Endothelial cell of umbilical vein (primary cell): ENCODE measurements around the gene CCR7. TPM values are rescaled to one million over a fixed set of nuclear protein-coding genes. Genes with fewer than 3 reads are reported as not detected.

Experiments used
- BruUV-seq: library from RNA; stranded (reverse); fragments of 400-500 nt; replicated peaks from 2 replicates; lab custom pipeline; 2021; lab: Mats Ljungman, UMichigan
- CTCF ChIA-PET: fragments of 300-600, 350-600 bp; sonication (Branson Sonifier 250); formaldehyde crosslinking; loops from one replicate; lab custom pipeline; 2021; ENCODE audit warnings: antibody characterized with exemption, inconsistent platforms; lab: Charles Lee
- POLR2A ChIA-PET: fragments of 300-600, 350-600 bp; sonication (Branson Sonifier 250); formaldehyde crosslinking; loops from one replicate; lab custom pipeline; 2021; ENCODE audit warnings: antibody characterized with exemption, inconsistent platforms; lab: Charles Lee
- DNase-seq: peaks from one replicate; pipeline ENCODE4 v3.0.0-alpha.2; 2011; ENCODE audit warnings: low read depth, low spot score
- FAIRE-seq: peaks from 2 replicates; lab custom pipeline; 2011; peaks lifted over from hg19 to GRCh38; lab: Jason Lieb, UNC
- H2AFZ ChIP-seq: 2 replicates; pipeline ENCODE4 v1.6.0; 2012; ENCODE audit warnings: low read depth, low read length, control low read depth, inconsistent platforms
- H3K27ac ChIP-seq: 2 replicates; pipeline ENCODE4 v1.5.1; 2011; ENCODE audit warnings: low read depth, mild to moderate bottlenecking, control low read depth, low read length, moderate library complexity; ENCODE audit not compliant: insufficient read depth
- H3K27me3 ChIP-seq, 2 experiments: 2 replicates each; pipeline versions ENCODE4 v1.6.0 to v1.6.1; 2011; ENCODE audit warnings: low read length in 2 of 2, mixed read lengths in 1 of 2; ENCODE audit not compliant: control insufficient read depth in 2 of 2, insufficient read depth in 2 of 2
- H3K36me3 ChIP-seq, 2 experiments: 2 replicates in 1 of 2; 3 replicates in 1 of 2; pipeline ENCODE4 v1.5.1; 2011; ENCODE audit warnings: low read length in 2 of 2, mild to moderate bottlenecking in 1 of 2, moderate library complexity in 1 of 2; ENCODE audit not compliant: control insufficient read depth in 2 of 2, insufficient read depth in 2 of 2; ENCODE audit errors: extremely low read depth in 1 of 2
- H3K4me1 ChIP-seq: 3 replicates; pipeline ENCODE4 v1.5.1; 2011; ENCODE audit warnings: mild to moderate bottlenecking, low read length; ENCODE audit not compliant: control insufficient read depth, insufficient read depth; ENCODE audit errors: extremely low read depth
- H3K4me2 ChIP-seq: 2 replicates; pipeline ENCODE4 v1.6.1; 2011; ENCODE audit warnings: low read length, control low read depth, mixed read lengths; ENCODE audit not compliant: insufficient read depth
- H3K4me3 ChIP-seq, 3 experiments: fragments of 200-600 bp in 1 of 3; sonication (generic), shearing (Covaris generic) in 1 of 3; replicated peaks in 1 of 3; 2 replicates each; pipeline ENCODE4 v1.5.1; 2011 to 2016; ENCODE audit warnings: control low read depth in 3 of 3, low read length in 3 of 3, mild to moderate bottlenecking in 2 of 3, inconsistent platforms in 1 of 3, low read depth in 1 of 3, moderate library complexity in 1 of 3; ENCODE audit not compliant: insufficient read depth in 1 of 3
- H3K79me2 ChIP-seq: 2 replicates; pipeline ENCODE4 v1.6.0; 2012; ENCODE audit warnings: low read length, inconsistent platforms; ENCODE audit not compliant: control insufficient read depth, insufficient read depth
- H3K9ac ChIP-seq: replicated peaks from 2 replicates; pipeline ENCODE3; 2011; ENCODE audit warnings: low read length, control low read depth; ENCODE audit not compliant: insufficient read depth; ENCODE audit errors: extremely low read depth
- H3K9me1 ChIP-seq: replicated peaks from 3 replicates; pipeline ENCODE4 v1.6.0; 2011; ENCODE audit warnings: mild to moderate bottlenecking, low read length; ENCODE audit not compliant: control insufficient read depth, insufficient read depth; ENCODE audit errors: extremely low read depth
- H3K9me3 ChIP-seq: replicated peaks from 2 replicates; pipeline ENCODE4 v1.5.1; 2012; ENCODE audit warnings: low read length, inconsistent platforms; ENCODE audit not compliant: control insufficient read depth, insufficient read depth
- H4K20me1 ChIP-seq: replicated peaks from 2 replicates; pipeline ENCODE3; 2011; ENCODE audit warnings: mild to moderate bottlenecking, low read length; ENCODE audit not compliant: control insufficient read depth, insufficient read depth; ENCODE audit errors: extremely low read depth
- CTCF ChIP-seq, 2 donors: IDR thresholded peaks; 1 replicate in 1 of 2; 2 replicates in 1 of 2; pipeline ENCODE4 v1.5.1; 2011; ENCODE audit warnings: low read length in 2 of 2, mild to moderate bottlenecking in 2 of 2, moderate library complexity in 2 of 2, control low read depth in 1 of 2, inconsistent platforms in 1 of 2, low read depth in 1 of 2; ENCODE audit not compliant: insufficient read depth in 1 of 2; ENCODE audit errors: extremely low read depth in 1 of 2
- EZH2 ChIP-seq: IDR thresholded peaks from 2 replicates; pipeline ENCODE4 v1.6.1; 2012; ENCODE audit warnings: borderline replicate concordance, low read depth, mild to moderate bottlenecking, moderate library complexity, low read length, inconsistent platforms; ENCODE audit not compliant: severe bottlenecking
- FOS ChIP-seq: IDR thresholded peaks from 2 replicates; pipeline ENCODE4 v1.6.1; 2011; ENCODE audit warnings: mild to moderate bottlenecking, low read length, moderate library complexity, borderline replicate concordance; ENCODE audit not compliant: insufficient read depth
- GATA2 ChIP-seq: IDR thresholded peaks from 2 replicates; pipeline ENCODE4 v1.7.0; 2011; ENCODE audit warnings: low read depth, mild to moderate bottlenecking, moderate library complexity, mixed read lengths, low read length; ENCODE audit not compliant: insufficient read length, insufficient read depth
- JUN ChIP-seq: IDR thresholded peaks from 2 replicates; pipeline ENCODE4 v1.6.1; 2011; ENCODE audit warnings: borderline replicate concordance, low read depth; ENCODE audit not compliant: insufficient read length, insufficient read depth
- MYC ChIP-seq: IDR thresholded peaks from one replicate; pipeline ENCODE4 v1.6.1; 2011; ENCODE audit warnings: mild to moderate bottlenecking, low read depth, low read length
- POLR2A ChIP-seq: IDR thresholded peaks from 2 replicates; pipeline ENCODE4 v1.6.1; 2012; ENCODE audit warnings: low read depth, mild to moderate bottlenecking, control low read depth, low read length
- POLR2AphosphoS5 ChIP-seq: IDR thresholded peaks from 2 replicates; pipeline ENCODE4 v1.6.1; 2012; ENCODE audit warnings: low read depth, mild to moderate bottlenecking, control low read depth, low read length, moderate library complexity; ENCODE audit not compliant: insufficient read depth
- dilution Hi-C: fragments of 300-500 bp; cut with MboI; formaldehyde crosslinking; loops from one replicate; pipeline ENCODE4 v1.15.0; 2019; ENCODE audit warnings: low sequenced_read_pairs; ENCODE audit not compliant: extremely low pct_ligation_motif_present
- intact Hi-C: fragments of 100-400 bp; cut with micrococcal nuclease; formaldehyde crosslinking; loops from one replicate; pipeline ENCODE4 v1.10.0; 2022
- polyA plus RNA-seq, 4 experiments: library from polyadenylated mRNA; depleted of rRNA in 3 of 4; stranded (reverse) in 3 of 4; unstranded in 1 of 4; fragments of >200 nt; gene quantifications; 2 replicates each; pipeline versions ENCODE4 v1.2.1 to v1.2.3, GENCODE V29; 2011 to 2012; ENCODE audit warnings: missing spikeins in 1 of 4
- total RNA-seq: library from RNA; stranded (reverse); gene quantifications from 2 replicates; pipeline ENCODE4 v1.2.3, GENCODE V29; 2021

Gene CCR7
- total and polyA plus RNA-seq, 2 donors (not counting 3 experiments of a cell fraction or from before 2014, with no cell fraction given) = 0.18 TPM; not detected in 1

GRCh38 chr17:40509626-40510327, 55.5 kb downstream of the CCR7 start:
- CTCF ChIA-PET = interaction anchor here (1.3 to 4.0 kb wide), 2 partner anchors 11 to 24 kb away, joined by 3 to 21 read pairs; no protein-coding TSS in a partner anchor
- H3K36me3 ChIP-seq = no peaks in the 10 kb centered on the region
- no peaks in the 10 kb centered on the region for H3K9me1 ChIP-seq
- no peak overlapping the region for H3K27ac ChIP-seq
- POLR2A ChIA-PET = no interaction called here
- H3K4me3 ChIP-seq = no peak overlapping the region
- no peak overlapping the region for H3K9ac ChIP-seq
- H2AFZ ChIP-seq = no peak overlapping the region
- intact Hi-C loops (no loop called here), dilution Hi-C loops (no loop called here)
- H3K9me3 ChIP-seq = no peaks in the 10 kb centered on the region
- H3K79me2 ChIP-seq = no peaks in the 10 kb centered on the region
- no peak overlapping the region for H3K4me2 ChIP-seq
- no peaks in the 10 kb centered on the region for H3K4me1 ChIP-seq
- TF ChIP-seq MYC (no peak), POLR2A (no peak), EZH2 (no peak), CTCF (IDR thresholded peaks at IDR 0.05; ENCODE audit: extremely low read depth in 1 of 2, insufficient read depth in 1 of 2, low read depth in 1 of 2, low read length in 2 of 2) (no peak), POLR2AphosphoS5 (no peak), GATA2 (no peak), FOS (no peak), JUN (no peak)
- DNase-seq (no peak), FAIRE-seq (no peak)
- peaks cover 0 to 15% of the 10 kb centered on the region in 2 experiments for H3K27me3 ChIP-seq
- no peaks in the 10 kb centered on the region for H4K20me1 ChIP-seq
- no TSS peak for BruUV-seq
